ENCODE data around the gene ZFP14.

Gene ZFP14

DNA sequence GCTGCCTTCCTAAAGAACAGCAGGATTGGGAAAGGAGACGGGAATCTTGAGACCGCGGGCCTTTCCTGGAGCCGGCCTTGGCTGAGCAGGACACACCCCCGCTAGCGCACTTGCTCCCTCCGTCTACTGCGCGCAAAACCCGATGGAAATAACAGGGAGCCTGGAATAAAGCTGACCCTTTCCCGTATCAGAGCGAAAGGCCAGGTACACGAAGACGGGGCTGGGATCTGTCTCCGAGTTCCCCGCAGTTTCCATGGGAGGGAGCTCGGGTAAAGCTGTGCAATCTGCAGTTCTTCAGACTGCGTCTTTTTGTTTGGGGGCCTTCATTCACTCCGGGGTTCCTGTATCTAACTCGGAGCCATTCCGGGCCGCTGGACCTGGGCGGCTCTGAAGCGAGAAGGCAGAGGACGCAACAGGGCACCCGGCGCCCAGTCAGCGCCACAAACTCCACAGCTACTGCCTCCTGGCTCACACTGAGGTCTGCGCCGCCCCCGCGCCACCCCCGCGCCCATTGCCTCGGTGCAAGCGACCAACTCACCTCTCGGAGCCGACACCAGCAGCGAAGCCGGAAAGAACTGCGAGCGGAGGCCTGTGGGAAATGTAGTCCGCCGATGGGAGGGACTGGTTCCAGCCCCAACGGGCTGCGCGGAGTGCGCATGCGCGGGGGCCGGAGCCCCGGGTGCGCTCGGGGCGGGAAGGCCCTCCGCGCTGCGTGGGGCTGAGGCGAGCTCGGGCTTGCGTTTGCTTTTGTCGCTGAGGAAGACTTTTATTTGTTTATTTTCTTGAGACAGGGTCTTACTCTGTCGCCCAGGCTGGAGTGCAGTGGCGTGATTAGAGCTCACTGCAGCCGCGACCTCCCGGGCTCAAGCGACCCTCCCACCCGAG lies at the start of gene ZFP14:
TSS of gene ZFP14 (minus strand) at position 577 of the 885 bp plus-strand sequence. CDS start 11,309 bp downstream, outside the sequence.
- peak; percentile 90 for DNase-seq (ENCODE audit: low read depth)

DNA sequence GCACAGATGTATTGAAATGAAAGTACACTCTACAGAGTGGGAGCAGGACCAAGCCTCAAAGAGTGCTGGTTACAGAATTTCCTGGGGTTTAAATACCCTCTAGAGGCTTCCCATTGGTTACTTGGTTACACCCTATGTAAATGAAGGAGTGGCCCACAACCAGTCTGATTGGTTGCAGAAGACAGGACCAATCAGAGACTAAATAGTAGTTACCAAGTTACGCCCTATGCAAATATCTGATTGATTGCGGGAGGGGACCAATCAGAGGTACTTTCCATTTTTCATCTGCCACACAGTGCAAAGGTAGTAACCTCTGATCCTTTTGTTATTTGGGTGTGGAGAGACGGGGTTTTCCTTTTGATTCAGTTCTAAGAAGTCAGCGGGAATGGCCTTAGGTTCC lies 44.9 kb upstream of the ZFP14 start:
- DNase-seq (ENCODE audit: low read depth), result no peak

DNA sequence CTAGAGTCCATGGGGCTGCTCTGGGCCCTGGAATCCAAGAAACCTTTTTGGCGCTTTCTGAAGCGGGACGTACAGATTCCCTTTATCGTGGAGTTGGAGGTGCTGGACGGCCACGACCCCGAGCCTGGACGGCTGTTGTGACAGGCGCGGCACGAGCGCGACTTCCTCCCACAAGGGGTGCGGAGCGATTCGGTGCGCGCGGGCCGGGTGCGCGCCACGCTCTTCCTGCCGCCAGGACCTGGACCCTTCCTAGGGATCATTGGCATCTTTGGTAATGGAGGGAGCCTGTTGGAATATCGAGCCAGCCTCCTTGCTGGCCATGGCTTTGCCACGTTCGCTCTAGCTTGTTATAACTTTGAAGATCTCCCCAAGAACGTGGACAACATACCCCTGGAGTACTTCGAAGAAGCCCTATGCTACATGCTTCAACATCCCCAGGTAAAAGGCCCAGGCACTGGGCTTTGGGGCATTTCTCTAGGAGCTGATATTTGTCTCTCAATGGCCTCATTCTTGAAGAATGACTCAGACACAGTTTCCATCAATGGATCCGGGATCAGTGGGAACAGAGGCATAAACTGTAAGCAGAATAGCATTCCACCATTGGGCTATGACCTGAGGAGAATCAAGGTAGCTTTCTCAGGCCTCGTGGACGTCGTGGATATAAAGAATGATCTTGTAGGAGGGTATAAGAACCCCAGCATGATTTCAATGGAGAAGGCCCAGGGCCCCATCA lies 42.9 kb upstream of the ZFP14 start:
- DNase-seq (ENCODE audit: low read depth), result no peak

DNA sequence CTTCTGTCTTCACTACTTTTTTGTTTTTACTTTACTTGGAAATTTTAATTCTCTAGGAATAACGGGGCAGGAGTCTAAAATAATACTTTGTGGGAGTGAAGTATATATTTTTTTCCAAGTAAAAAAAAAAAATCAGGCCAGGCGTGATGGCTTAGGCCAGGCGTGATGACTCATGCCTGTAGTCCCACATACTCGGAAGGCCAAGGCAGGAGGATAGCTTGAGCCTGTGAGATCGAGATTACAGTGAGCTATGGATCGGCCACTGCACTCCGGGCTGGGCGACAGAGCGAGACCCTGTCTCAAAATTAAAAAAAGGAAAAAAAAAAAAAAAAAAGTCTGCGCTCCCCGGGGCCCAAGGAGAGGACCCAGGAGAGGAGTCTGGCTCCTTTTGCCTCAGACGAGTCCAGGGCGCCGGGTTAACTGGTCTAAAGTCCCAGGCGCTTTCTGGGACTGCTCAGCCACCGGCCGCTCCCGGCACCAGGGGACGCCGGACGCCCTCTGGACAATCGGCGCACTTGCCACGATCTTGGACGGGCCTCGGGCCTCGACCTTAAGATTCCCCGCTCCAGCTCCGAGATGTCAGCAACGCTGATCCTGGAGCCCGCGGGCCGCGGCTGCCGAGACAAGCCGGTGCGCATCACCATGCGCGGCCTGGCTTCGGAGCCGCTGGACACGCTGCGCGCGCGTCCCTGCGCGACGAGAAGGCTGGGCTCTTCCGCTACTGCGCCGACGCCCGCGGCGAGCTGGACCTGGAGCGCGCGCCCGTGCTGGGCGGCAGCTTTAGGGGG lies 42.2 kb upstream of the ZFP14 start:
- no peak for DNase-seq (ENCODE audit: low read depth)

- peak; percentile 57 for DNase-seq (ENCODE audit: low read depth)
Observed at GRCh38 chr19:36418287-36419001, 39.4 kb upstream of the ZFP14 start, which contains the start of gene ZFP82. TSS of gene ZFP82 (minus strand) at chr19:36418644. CDS start at chr19:36409789, 8,855 bp downstream.

DNA sequence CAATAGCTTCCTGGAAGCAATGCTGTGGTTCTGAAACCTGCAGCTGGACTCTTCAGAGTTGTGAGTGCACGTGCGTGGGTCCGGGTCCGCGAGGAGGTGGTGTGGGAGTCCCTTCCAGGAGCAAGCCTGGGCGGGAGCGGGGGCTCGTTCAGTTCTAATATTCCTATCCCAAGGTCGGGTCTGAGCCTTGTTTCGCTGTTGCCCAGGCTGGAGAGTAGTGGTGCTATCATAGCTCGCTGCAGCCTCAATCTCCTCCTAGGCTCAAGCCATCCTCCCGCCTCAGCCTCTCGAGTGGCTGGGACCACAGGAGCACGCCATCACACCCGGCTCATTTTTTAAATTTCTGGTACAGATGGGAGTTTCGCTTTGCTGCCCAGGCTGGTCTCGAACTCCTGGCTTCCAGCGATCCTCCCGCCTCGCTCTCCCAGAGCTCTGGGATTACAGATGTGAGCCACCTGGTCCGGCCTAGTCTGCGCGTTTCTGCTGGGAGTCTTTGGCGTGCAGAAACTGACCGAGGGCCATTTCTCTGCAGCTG lies 38.8 kb upstream of the ZFP14 start:
- DNase-seq (ENCODE audit: low read depth), result no peak

GRCh38 chr19:36409841-36410240 lies 30.8 kb upstream of the ZFP14 start:
- no peak for DNase-seq (ENCODE audit: low read depth)

- DNase-seq (ENCODE audit: low read depth), result no peak
Observed at GRCh38 chr19:36408101-36408500, 29.1 kb upstream of the ZFP14 start.

DNA sequence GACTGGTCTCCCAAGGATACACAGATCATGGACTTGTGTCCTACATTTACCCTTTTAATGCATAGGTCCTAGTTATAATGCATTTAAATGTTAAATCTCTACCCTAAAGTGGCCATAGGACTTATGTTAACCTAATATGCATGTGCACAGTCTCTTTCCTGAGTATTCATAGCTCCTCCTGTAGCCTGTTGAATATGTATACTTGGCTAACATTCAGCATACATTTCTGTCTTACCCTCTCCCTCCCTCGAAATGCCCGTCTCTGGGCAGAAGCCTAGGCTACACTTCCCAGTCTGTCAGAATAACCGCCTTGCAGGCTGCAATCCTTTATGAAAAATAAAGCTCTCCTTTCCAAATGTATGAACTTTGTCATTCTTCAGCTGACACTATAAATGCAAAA lies 25.5 kb upstream of the ZFP14 start:
- no peak for DNase-seq (ENCODE audit: low read depth)

DNA sequence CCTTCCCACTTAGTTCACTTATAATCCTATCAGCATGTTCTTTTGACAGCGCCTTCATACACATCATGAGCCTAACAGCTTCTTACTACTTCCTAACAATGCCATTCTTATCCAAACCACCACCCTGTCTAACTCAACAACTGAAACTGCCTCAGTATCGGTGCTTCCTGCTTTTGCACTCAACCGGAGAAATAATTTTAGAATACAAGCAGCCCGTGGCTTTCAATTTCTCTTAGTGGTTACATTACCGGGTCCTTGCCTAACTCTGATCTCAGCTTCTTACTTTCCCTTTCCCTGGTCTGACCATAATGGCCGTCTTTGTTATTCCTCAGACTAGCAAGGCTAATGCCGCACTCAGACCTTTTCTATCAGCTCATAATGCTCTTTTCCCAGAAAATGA lies 22.5 kb upstream of the ZFP14 start:
- no peak for DNase-seq (ENCODE audit: low read depth)

GRCh38 chr19:36398571-36398970 lies 19.6 kb upstream of the ZFP14 start:
- DNase-seq (ENCODE audit: low read depth), result no peak

DNA sequence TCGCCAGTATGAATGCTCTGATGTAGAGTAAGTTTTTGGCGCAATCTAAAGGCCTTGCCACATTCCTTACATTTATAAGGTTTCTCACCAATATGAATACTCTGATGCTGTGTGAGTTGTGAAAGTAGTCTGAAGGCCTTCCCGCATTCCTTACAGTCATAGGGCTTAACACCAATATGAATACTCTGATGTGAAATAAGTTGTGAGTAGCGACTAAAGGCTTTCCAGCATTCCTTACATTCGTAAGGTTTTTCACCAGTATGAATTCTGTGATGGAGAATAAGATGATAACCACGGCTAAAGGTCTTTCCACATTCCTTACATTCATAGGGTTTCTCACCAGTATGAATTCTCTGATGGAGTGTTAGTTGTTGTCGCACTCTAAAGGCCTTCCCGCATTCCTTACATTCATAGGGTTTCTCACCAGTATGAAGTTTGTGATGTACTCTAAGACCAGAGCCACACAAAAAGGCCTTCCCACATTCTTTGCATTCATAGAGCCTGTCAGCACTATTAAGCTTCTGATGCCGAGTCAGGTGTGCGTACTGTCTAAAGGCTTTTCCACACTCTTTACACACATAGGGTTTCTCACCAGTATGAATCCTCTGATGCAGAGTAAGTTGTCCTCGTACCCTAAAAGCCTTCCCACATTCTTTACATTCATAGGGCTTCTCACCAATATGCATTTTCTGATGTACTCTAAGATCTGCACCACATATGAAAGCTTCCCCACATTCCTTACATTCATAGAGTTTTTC lies 14.1 kb upstream of the ZFP14 start:
- DNase-seq (ENCODE audit: low read depth), result no peak

DNA sequence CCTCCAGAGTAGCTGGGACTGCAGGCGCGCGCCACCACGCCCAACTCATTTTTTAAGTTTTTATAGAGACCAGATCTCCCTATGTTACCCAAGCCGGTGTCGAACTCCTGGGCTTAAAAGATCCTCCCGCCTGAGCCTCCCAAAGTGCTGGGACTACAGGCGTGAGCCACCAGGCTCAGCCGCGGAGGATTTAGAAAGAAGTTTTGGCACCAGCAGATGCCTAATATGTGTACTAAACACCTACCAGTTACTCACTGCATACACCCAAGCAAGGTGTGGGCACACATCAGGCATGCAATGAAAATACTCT lies 464 bp upstream of the ZFP14 start:
- DNase-seq (ENCODE audit: low read depth), result no peak

- no peak for DNase-seq (ENCODE audit: low read depth)
Observed at GRCh38 chr19:36377541-36378178, 1.3 kb downstream of the ZFP14 start.

DNA sequence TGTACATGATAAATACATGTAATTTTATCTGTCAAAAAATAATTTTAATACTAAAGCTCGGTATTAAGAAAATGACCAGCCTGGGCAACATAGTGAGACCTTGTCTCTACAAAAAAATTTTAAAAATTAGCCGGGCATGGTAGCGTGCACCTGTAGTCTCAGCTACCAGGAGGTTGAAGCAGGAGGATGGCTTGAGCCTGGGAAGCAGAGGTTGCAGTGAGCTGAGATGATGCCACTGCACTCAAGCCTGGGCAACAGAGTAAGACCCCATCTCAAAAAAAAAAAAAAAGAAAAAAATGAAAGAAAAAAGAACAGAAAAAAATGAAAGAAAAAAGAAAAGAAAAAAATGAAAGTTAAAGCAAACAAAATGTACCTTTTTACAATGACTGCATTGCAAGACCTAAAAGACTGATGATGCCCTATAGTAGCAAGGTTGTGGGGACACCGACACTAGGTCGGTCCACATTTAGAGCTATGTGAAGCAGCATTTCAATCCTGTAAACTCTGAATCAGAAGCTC lies 5.3 kb downstream of the ZFP14 start:
- no peak for DNase-seq (ENCODE audit: low read depth)

DNA sequence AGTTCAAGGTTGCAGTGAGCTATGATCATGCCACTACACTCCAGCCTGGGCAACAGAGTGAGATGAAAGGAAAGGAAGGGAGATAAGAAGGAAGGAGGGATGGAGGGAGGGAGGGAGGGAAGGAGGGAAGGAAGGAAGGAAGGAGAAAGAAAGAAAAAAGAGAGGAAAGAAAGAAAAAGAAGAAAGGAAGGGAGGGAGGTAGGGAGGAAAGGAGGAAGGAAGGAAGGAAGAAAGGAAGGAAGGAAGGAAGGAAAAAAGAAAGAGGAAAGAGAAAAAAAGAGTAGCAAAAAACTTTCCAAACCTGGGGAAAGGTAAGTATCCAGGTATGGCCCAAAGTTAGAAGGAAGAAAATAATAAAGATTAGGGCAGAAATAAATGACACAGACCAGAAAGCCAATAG lies 7.1 kb downstream of the ZFP14 start:
- no peak for DNase-seq (ENCODE audit: low read depth)

GRCh38 chr19:36363845-36364244 lies 15.2 kb downstream of the ZFP14 start:
- no peak for DNase-seq (ENCODE audit: low read depth)

DNA sequence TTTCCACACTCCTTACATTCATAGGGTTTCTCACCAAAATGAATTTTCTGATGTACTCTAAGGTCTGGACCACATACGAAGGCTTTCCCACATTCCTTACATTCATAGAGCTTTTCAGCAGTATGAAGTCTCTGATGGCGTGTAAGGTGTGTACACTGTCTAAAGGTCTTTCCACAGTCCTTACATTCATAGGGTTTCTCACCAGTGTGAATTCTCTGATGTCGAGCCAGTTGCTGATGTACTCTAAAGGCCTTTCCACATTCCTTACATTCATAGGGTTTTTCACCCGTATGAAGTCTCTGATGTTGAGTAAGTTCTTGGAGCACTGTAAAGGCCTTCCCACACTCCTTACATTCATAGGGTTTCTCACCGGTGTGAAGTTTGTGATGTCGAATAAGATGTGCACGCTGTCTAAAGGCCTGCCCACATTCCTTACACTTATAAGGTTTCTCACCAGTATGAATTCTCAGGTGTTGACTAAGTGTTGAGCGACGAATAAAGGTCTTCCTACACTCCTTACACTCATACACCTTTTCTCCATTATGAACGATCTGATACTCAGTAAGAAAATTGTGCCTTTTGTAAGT lies 38.1 kb downstream of the ZFP14 start:
- no peak for DNase-seq (ENCODE audit: low read depth)

GRCh38 chr19:36331353-36332228 lies 47.4 kb downstream of the ZFP14 start:
- peak; percentile 15 for DNase-seq (ENCODE audit: low read depth)
